GM19239 (cell line): ENCODE results near the gene HDGF.

Experiments used
- DNase-seq: peaks from one replicate; pipeline ENCODE4 v3.0.0; 2011; ENCODE audit warnings: low spot score; ENCODE audit not compliant: insufficient read length
- FAIRE-seq: peaks from 2 replicates; lab custom pipeline; 2011; peaks lifted over from hg19 to GRCh38; lab: Jason Lieb, UNC

Gene HDGF

DNA sequence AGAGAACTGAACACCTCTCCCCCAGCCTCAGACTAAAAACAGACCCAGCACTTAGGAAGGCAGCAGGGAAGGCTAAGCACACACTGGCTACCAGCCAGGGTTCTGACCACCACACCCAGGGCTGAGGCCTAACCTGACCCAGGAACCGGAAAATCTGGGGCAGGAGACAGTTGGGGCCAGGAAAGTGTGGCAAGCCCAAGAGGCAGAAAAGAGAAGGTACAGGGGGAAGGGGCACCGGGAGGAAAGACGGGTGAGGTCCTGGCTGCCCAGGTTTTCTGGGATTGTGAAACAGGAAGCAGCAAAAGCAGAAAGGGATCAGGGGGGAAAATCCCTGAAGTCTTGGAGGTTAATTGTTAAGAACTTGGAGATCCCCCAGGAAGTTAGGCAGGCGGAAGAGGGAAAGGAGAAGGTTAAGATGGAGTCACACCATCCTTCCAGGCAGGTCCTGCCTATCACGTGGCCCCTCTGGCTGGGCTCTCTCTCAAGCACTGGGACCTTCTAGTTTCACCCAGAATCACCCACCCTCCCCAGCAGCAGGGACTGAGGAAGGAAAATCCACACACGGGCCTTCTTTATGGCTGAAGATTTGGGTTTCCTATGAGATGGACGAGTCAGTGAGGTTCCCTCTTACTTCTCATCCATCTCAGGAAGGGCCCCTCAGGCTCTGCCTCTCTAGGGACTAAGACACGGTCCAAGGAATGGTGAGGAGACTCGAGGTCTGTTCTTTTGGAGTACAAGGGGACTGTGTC is 2.6 kb downstream of the HDGF start:
- DNase-seq (no peak), FAIRE-seq (peak; percentile 77)

- FAIRE-seq (no peak), DNase-seq (no peak)
Observed at GRCh38 chr1:156747742-156748669, 3.5 kb downstream of the HDGF start.

- peak; percentile 56 for DNase-seq
- no peak for FAIRE-seq
Observed at GRCh38 chr1:156746728-156747631, 4.5 kb downstream of the HDGF start.

DNA sequence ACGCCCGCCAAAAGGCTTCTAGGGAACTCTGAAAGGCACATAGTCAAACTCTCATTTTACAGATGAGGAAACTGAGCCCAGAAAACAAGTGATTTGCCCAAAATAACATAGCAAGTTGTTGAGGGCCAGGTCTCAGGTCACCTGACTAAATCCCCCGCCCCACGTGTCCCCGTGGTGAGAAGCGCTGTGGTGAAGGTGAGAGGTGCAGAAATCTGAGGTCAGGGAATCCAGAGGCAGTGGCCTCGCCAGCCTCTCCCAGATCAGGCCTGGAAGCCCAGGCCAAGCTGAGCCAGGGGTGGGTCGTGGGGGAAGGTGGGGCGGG is 5.1 kb downstream of the HDGF start:
- no peak for FAIRE-seq
- no peak for DNase-seq

DNA sequence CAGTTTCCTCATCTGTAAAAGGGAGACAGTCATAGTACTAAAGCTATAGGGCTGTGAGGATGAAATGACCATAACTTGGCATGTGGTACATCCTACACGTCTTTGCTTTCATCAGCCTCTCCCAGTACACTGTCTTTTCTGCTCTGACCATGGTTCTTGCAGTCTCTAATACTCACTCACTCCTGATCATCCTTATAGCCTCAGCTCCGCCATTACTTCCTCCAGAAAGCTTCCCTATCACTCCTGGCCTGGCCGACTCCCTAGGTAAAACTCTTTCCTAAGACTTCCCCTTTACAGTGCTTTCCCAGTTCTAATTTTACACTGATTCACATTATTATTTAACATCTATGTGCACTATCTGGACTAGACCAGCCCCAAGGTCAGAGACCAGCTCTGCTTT is 5.6 kb downstream of the HDGF start:
- DNase-seq, result no peak
- FAIRE-seq, result no peak

DNA sequence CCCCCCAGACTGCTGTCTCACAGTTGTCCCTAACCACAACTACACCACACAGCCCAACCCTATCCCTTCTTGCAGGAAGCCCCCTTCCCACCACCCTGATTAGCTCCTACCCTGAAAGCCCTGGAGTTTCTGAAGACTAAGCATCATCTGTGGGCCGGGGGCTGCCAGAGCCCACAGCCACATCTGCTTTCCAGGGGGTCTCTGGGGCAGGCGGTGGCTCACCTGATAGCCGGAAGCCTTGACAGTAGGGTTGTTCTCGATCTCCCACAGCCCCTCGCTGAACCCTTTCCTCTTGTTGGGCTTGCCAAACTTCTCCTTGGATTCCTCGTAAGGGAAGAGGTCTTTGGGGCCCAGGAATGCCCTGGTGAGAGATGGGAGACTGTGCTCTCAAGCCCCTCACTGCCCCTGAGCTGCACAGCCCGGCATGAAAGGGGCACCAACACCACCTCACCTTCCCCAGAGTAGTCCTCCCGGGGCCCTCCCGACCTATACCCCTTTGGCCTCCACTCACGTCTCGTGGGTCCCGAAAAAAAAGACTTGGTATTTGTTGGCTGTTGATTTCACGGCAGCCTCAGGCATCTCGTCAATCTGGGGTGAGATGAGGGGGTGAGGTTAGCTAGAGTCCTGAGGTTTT is 6.6 kb downstream of the HDGF start:
- FAIRE-seq (no peak), DNase-seq (no peak)

GRCh38 chr1:156744344-156744743 is 7.1 kb downstream of the HDGF start:
- FAIRE-seq, result no peak
- no peak for DNase-seq

DNA sequence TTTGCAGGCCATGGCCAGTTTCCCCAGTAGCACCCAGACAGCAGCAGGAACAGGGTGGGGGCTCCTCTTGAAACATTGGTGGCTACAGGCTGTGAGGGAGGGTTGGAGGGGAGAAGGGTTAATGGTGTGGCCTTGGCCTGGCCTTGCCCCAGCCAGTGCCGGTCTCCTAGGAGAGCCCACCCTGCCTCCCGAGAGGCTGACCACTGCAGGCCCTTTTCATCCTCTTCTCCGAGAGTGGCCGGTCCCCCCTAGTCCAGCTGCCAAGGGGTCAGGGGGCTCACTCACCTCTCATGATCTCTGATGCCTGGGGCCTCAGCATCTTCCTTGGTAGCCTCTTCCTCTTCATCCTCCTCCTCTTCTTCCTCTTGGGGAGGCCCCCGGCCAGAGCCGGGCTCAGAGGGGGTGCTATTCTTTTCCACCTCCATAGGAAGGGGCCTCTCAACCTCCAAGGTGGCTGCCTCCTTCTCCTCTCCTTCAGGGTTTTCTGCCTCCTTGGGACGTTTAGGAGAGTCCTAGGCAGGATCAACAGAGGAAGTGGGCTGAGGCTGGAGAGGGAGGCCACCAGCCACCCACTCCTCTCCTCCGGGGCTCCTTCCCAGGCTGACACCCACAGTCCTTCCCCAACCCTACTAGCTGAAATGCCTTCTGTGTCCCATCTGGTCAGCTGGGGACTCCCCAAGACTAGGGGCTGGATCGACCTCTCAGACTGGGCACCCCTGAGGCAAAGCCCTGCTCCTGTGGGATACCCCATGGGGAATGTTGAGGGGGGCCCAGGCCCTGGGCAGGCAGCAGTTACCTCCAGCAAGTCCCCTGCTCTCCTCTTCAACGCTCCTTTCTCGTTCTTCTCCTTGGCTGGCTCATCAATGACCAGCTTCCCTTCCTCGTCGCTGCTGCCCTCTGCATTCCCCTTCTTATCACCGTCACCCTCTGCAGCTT is 7.8 kb downstream of the HDGF start:
- DNase-seq (no peak), FAIRE-seq (no peak)

- DNase-seq, result no peak
- FAIRE-seq, result no peak
Observed at GRCh38 chr1:156742801-156743200, 8.7 kb downstream of the HDGF start.

DNA sequence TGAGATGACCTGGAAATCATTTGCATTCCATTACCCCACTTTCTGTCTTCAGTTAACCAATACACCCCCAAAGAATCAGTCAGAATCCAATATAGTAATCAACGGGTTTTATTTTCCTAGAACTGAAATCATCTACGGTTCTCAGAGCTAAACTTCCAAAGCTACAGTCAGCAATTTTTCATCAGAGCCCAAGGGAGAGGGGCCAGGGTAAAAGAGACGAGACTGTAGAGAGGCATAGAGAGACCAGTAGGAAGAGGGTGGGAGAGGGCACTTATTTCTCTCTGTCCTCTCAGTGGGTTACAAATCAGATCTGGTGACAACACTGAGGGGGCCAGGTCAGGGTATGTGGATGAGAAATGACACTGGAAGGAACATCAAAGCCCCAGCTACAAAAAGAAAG is 9.5 kb downstream of the HDGF start:
- DNase-seq (no peak), FAIRE-seq (no peak)

DNA sequence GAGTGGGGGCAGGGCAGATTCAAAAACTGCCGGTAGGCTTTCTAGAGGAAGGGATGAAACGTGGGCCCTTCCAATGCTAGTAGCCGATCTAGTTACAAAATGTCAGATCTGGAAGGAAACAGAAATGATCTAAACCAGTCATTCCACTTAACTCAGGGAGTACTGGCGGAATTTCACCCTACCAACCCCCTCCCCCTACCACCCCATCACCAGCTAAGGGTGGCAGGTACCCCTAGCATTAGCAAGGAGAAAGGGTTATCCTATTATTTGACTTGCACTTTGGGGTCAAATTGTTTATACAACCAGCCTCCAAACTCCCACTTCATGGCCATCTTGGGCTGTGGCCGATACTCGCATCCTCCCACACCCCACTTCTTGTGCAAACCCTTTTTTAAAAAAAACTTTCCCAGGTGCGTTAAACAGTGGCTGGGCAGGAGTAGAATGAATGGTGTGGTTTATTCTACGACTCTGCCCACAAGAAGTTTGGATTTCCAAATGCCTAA is 9.9 kb downstream of the HDGF start:
- no peak for DNase-seq
- FAIRE-seq, result no peak

- peak; percentile 98 for FAIRE-seq
- peak; percentile 86 for DNase-seq
Observed at GRCh38 chr1:156740741-156741480, 10.6 kb downstream of the HDGF start, which contains the start of gene MRPL24. MRPL24 (minus strand) TSS chr1:156741088; CDS start chr1:156738704, 2,384 bp downstream.

- FAIRE-seq, result peak; percentile 49
- no peak for DNase-seq
Observed at GRCh38 chr1:156740237-156740740, 11.2 kb downstream of the HDGF start.

- DNase-seq (no peak), FAIRE-seq (no peak)
Observed at GRCh38 chr1:156738916-156739315, 12.6 kb downstream of the HDGF start.

DNA sequence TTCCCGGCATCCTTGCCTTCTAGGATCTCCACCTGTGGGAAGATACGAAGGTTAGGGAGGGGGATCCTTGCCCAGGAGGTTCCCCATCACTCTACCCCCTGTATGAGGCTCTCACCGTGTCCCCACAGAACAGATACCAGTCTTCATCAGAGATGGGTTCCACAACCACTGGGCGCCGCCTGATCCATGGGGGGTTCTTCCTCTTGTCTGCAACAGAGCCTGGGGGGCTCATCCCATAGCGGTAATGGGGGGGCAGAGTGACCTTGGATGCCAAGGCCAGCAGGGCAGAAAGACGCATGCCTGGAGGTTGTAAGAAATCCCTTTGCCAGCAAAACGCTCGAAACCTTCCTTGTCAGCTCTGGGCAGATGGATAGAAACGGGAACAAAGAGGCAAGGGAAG is 13.1 kb downstream of the HDGF start:
- FAIRE-seq (no peak), DNase-seq (no peak)

GRCh38 chr1:156733989-156734584 is 17.4 kb downstream of the HDGF start:
- DNase-seq (no peak), FAIRE-seq (no peak)
